Adrenal gland (tissue), 12 donors: ENCODE results near the gene GNAT1. TPM values are rescaled to one million over a fixed set of nuclear protein-coding genes. Genes with fewer than 3 reads are reported as not detected.

Experiments
- DNase-seq, 7 donors: peaks; one replicate each; pipeline ENCODE4 v3.0.0-alpha.2; 2019 to 2020
- H3K27ac ChIP-seq, 5 donors: fragments of 200-600 bp; sonication (generic) in 4 of 5; 1 replicate in 3 of 5; 2 replicates in 2 of 5; pipeline versions ENCODE4 v1.5.1 to v1.8.0; 2016 to 2020; ENCODE audit warnings: mild to moderate bottlenecking in 1 of 5
- H3K27me3 ChIP-seq: fragments of 200-600 bp; 2 replicates; pipeline ENCODE4 v1.8.0; 2021
- H3K36me3 ChIP-seq, 2 donors: fragments of 200-600 bp; replicated peaks in 1 of 2; 1 replicate in 1 of 2; 2 replicates in 1 of 2; pipeline versions ENCODE4 v1.5.1 to v1.8.0; 2018 to 2022
- H3K4me1 ChIP-seq, 2 donors: fragments of 200-600 bp; replicated peaks in 1 of 2; 1 replicate in 1 of 2; 2 replicates in 1 of 2; pipeline versions ENCODE4 v1.5.1 to v1.8.0; 2018 to 2021
- H3K4me3 ChIP-seq, 4 donors: fragments of 200-600 bp; sonication (generic) in 3 of 4; one replicate each; pipeline ENCODE4 v1.5.1; 2016 to 2018
- H3K9me3 ChIP-seq, 3 donors: fragments of 200-600 bp; sonication (generic) in 1 of 3; replicated peaks in 1 of 3; 1 replicate in 2 of 3; 2 replicates in 1 of 3; pipeline versions ENCODE4 v1.5.1 to v1.8.0; 2016 to 2021
- POLR2A ChIP-seq, 2 donors: fragments of 450-650 bp; IDR thresholded peaks; one replicate each; pipeline ENCODE4 v1.6.1; 2017; ENCODE audit warnings: antibody characterized with exemption in 2 of 2, mild to moderate bottlenecking in 2 of 2, moderate library complexity in 1 of 2
- WGBS, 4 donors: extraction: QIAGEN DNeasy Blood & Tissue Kit in 2 of 4; methylation state at CpG; one replicate each; pipeline versions ENCODE4 v1.1.5 to v1.1.7; 2013 to 2017; 5-methylcytosine and 5-hydroxymethylcytosine counted together
- intact Hi-C, 2 donors: fragments of 100-400 bp; cut with DNase I; formaldehyde crosslinking; loops; one replicate each; pipeline versions ENCODE4 v1.14.1 to v1.15.0; 2022 to 2023
- polyA plus RNA-seq, 3 donors: library from polyadenylated mRNA; stranded (reverse); fragments of 200-250 nt in 2 of 3; fragments of 350-450 nt in 1 of 3; fragmentation: Illumina TruSeq in 1 of 3; extraction: RNeasy Lipid Tissue Mini Kit (QIAGEN cat#74804) in 1 of 3; gene quantifications; one replicate each; pipeline ENCODE4 v1.2.3, GENCODE V29; 2013 to 2014
- total RNA-seq, 9 donors: library from RNA; depleted of rRNA in 4 of 9; stranded (reverse); fragments of >200 nt in 4 of 9; fragments of 120-200 nt in 1 of 9; fragmentation: NEBNext Ultra II Directional in 1 of 9; extraction: Animal tissue kit (Norgen Biotek cat#: 25700) in 1 of 9; gene quantifications; one replicate each; pipeline versions ENCODE4 v1.1.0 to v1.2.4, GENCODE V29; 2013 to 2023
- TF ChIP-seq, protein P1 (sequence below), 6 experiments: fragments of 450-650 bp in 4 of 6; fragments of 200-600 bp in 2 of 6; sonication (generic) in 1 of 6; IDR thresholded peaks; 1 replicate in 5 of 6; 2 replicates in 1 of 6; pipeline versions ENCODE4 v1.5.1 to v1.8.0; 2016 to 2021; ENCODE audit warnings: antibody characterized with exemption in 6 of 6, mild to moderate bottlenecking in 2 of 6, moderate library complexity in 1 of 6
- donor health status: healthy with polysubstance abuse.
- donor health status: Bipolar disorder and iron deficiency.
- donor health status: DM: yes; HTN: yes; CAD: no.
- donor health status: DM: no; HTN: no; CAD: no.
- donor health status: DM: no; HTN: no; CAD: no.
- donor health status: DM: yes; HTN: yes; CAD: no.

GNAT1 gene
- total and polyA plus RNA-seq, 12 donors = not detected

DNA sequence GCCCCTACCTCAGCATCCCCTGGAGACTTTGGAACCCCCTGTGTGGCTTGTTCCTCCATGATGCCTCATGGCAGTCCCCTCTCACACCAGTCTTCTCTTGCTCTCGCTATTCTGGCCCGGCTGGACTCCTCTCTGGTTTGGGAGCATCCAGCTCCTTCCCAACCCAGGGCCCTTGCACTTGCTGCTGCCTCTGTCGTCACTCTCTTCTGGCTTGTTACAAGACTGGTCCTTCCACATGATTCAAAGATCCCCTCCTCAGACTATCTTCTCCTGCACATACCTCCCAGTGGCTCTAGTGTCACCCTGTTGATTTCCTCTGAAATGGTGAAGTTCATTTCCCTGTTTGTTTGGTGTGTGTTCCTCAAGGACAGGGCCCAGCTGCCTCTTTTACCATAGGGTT is 38.1 kb downstream of the GNAT1 start:
- TF ChIP-seq, protein P1, sequence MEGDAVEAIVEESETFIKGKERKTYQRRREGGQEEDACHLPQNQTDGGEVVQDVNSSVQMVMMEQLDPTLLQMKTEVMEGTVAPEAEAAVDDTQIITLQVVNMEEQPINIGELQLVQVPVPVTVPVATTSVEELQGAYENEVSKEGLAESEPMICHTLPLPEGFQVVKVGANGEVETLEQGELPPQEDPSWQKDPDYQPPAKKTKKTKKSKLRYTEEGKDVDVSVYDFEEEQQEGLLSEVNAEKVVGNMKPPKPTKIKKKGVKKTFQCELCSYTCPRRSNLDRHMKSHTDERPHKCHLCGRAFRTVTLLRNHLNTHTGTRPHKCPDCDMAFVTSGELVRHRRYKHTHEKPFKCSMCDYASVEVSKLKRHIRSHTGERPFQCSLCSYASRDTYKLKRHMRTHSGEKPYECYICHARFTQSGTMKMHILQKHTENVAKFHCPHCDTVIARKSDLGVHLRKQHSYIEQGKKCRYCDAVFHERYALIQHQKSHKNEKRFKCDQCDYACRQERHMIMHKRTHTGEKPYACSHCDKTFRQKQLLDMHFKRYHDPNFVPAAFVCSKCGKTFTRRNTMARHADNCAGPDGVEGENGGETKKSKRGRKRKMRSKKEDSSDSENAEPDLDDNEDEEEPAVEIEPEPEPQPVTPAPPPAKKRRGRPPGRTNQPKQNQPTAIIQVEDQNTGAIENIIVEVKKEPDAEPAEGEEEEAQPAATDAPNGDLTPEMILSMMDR (IDR thresholded peaks at IDR 0.05) = no peak
- TF ChIP-seq POLR2A (IDR thresholded peaks at IDR 0.05) = no peak
- WGBS, 4 donors = 91 to 94% (median 92%) methylated on average over 3 of the region's 3 CpGs

DNA sequence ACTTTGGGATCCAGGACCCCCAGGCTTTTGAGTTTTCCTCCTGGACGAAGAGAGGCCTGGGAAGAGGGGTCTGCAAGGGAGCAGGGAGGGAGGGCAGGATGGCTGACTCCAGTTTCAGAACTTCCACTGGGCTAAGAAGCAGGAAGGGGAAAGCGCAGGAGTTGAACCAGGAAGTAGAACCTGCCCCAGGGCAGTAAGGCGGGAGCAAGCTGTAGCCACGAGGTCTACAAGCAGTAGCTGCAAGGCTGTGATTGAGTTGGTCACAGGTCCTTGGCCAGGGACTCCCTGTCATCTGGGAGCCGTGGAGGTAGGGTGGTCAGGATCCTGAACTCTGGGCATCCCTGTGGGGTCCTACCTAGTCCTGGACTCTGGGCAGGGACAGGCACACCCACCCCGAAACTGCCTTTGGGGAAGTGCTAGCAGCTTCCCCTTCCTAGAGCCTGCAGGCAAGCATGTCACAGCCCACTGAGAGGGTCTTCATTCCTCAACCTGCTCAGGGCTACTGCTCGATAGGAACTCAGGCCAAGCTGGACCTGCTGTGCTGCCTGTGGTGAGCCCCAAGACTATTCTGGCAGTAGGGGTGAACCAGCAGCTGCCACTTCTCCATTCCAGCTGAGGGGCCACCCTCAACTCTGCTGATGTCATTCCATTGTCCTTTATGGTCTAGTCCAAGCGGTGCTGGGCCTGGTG is 38.8 kb downstream of the GNAT1 start:
- intact Hi-C loops = loop anchor here in 1 of 2 donors (5.0 kb wide), 1 partner anchor 42 kb away; no protein-coding TSS in a partner anchor
- Histone ChIP-seq H3K4me1 (peaks cover 0 to 18% of the 10 kb centered on the region in 2 donors), H3K36me3 (no peaks in the 10 kb centered on the region), H3K27me3 (no peaks in the 10 kb centered on the region), H3K4me3 (no peak overlapping the region), H3K27ac (peak overlapping the region in 2 of 5 donors; percentile 13 to 63), H3K9me3 (no peaks in the 10 kb centered on the region)
- TF ChIP-seq, protein P1 (IDR thresholded peaks at IDR 0.05) = no peak
- no peak for TF ChIP-seq POLR2A (IDR thresholded peaks at IDR 0.05)
- WGBS, 4 donors = 73 to 89% (median 80%) methylated on average over 5 to 8 of the region's 8 CpGs
- no peak for DNase-seq

More for the DNA sequence above, 38.1 kb downstream of the GNAT1 start:
- no peak overlapping the region for H3K4me3 ChIP-seq
- no peaks in the 10 kb centered on the region for H3K27me3 ChIP-seq
- DNase-seq = no peak
- no peaks in the 10 kb centered on the region for H3K9me3 ChIP-seq
- no peaks in the 10 kb centered on the region for H3K36me3 ChIP-seq
- H3K4me1 ChIP-seq = peaks cover 0 to 16% of the 10 kb centered on the region in 2 donors
- intact Hi-C loops = loop anchor here in 1 of 2 donors (5.0 kb wide), 1 partner anchor 43 kb away; no protein-coding TSS in a partner anchor
- H3K27ac ChIP-seq = peak overlapping the region in 1 of 5 donors; percentile 13

DNA sequence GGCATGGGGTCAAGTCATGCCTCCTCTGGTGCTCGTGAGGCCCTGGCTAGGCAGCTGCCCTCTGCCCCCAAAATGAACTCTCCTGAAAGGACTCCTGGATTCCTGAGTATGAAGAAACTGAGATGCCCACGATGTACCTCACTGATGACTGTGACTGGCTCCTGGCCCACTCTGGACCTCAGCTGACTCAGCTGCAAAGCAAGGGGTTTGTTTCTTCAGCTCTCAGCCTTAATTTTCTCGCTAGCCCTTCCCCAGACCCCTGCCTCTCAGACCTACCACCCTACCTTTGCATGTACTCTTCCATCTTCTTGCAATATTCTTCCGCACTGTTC is 39.4 kb downstream of the GNAT1 start:
- intact Hi-C loops = loop anchor here in 1 of 2 donors (5.0 kb wide), 1 partner anchor 42 kb away; no protein-coding TSS in a partner anchor
- H3K27ac ChIP-seq = peak overlapping the region in 1 of 5 donors; percentile 63
- 65 to 79% (median 74%) methylated on average over 3 to 4 of the region's 4 CpGs for WGBS, 4 donors
- TF ChIP-seq POLR2A (IDR thresholded peaks at IDR 0.05) = no peak
- TF ChIP-seq, protein P1 (IDR thresholded peaks at IDR 0.05) = no peak
- no peak for DNase-seq
- H3K36me3 ChIP-seq = no peaks in the 10 kb centered on the region
- no peak overlapping the region for H3K4me3 ChIP-seq
- H3K9me3 ChIP-seq = no peaks in the 10 kb centered on the region
- H3K4me1 ChIP-seq = peaks cover 0 to 21% of the 10 kb centered on the region in 2 donors
- no peaks in the 10 kb centered on the region for H3K27me3 ChIP-seq

DNA sequence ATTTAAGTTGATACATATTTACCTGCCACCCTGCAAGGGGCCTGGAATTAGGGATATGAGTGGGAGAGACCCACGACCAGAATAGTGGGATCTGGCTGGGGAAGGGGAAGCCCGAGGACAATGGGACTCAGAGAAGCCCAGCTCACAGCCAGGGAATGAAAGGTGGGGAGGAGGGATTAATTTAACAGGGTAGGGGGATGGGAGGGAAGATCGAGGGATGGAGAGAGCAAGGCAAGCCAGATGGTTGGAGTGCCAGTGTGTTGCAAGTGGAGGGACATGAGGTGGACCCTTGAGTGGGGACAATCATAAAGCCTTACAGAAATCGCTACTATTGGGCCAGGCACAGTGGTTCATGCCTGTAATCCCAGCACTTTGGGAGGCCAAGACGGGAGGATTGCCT is 40.2 kb downstream of the GNAT1 start:
- WGBS, 4 donors = 61 to 76% (median 70%) methylated on average over 4 to 5 of the region's 5 CpGs
- Histone ChIP-seq H3K36me3 (no peaks in the 10 kb centered on the region), H3K27me3 (no peaks in the 10 kb centered on the region), H3K27ac (no peak overlapping the region), H3K4me3 (no peak overlapping the region), H3K9me3 (no peaks in the 10 kb centered on the region), H3K4me1 (peaks cover 0 to 17% of the 10 kb centered on the region in 2 donors)
- intact Hi-C loops = loop anchor here in 1 of 2 donors (5.0 kb wide), 1 partner anchor 41 kb away; no protein-coding TSS in a partner anchor
- no peak for DNase-seq
- TF ChIP-seq POLR2A (IDR thresholded peaks at IDR 0.05) = no peak
- TF ChIP-seq, protein P1 (IDR thresholded peaks at IDR 0.05) = no peak
